Measurements from ENCODE around the gene RCOR3.

GRCh38 chr1:211326140-211326527, 67.0 kb downstream of the RCOR3 start:
- no peak for TF ChIP-seq POLR2AphosphoS5 (IDR thresholded peaks at IDR 0.05)
- no peak for TF ChIP-seq CTCF (IDR thresholded peaks at IDR 0.05)
- TF ChIP-seq POLR2A (IDR thresholded peaks at IDR 0.05), result no peak

All from upper lobe of left lung (tissue), 4 donors.